ENCODE results near the gene DERL3.

Gene DERL3

GRCh38 chr22:23831261-23831660 lies 7.5 kb downstream of the DERL3 start:
- DNase-seq (ENCODE audit: low spot score), result no peak

GRCh38 chr22:23829845-23830372 lies 8.9 kb downstream of the DERL3 start:
- DNase-seq (ENCODE audit: low spot score), result no peak

GRCh38 chr22:23828800-23829680 lies 9.8 kb downstream of the DERL3 start:
- no peak for DNase-seq (ENCODE audit: low spot score)

GRCh38 chr22:23827351-23827995 lies 11.3 kb downstream of the DERL3 start:
- DNase-seq (ENCODE audit: low spot score), result no peak

- no peak for DNase-seq (ENCODE audit: low spot score)
Observed at GRCh38 chr22:23826510-23827350, 12.1 kb downstream of the DERL3 start.

GRCh38 chr22:23825246-23825905 lies 13.4 kb downstream of the DERL3 start:
- no peak for DNase-seq (ENCODE audit: low spot score)

GRCh38 chr22:23824476-23825245 lies 14.1 kb downstream of the DERL3 start:
- no peak for DNase-seq (ENCODE audit: low spot score)

- no peak for DNase-seq (ENCODE audit: low spot score)
Observed at GRCh38 chr22:23823331-23823791, 15.4 kb downstream of the DERL3 start.

GRCh38 chr22:23822101-23822671 lies 16.6 kb downstream of the DERL3 start:
- DNase-seq (ENCODE audit: low spot score), result no peak

GRCh38 chr22:23820748-23821211 lies 18.0 kb downstream of the DERL3 start:
- no peak for DNase-seq (ENCODE audit: low spot score)

- no peak for DNase-seq (ENCODE audit: low spot score)
Observed at GRCh38 chr22:23818541-23818940, 20.3 kb downstream of the DERL3 start.

GRCh38 chr22:23817146-23817545 lies 21.7 kb downstream of the DERL3 start:
- no peak for DNase-seq (ENCODE audit: low spot score)

GRCh38 chr22:23816156-23816976 lies 22.4 kb downstream of the DERL3 start:
- DNase-seq (ENCODE audit: low spot score), result no peak

- no peak for DNase-seq (ENCODE audit: low spot score)
Observed at GRCh38 chr22:23815541-23816155, 23.2 kb downstream of the DERL3 start.

- DNase-seq (ENCODE audit: low spot score), result no peak
Observed at GRCh38 chr22:23812378-23812777, 26.4 kb downstream of the DERL3 start.

GRCh38 chr22:23806837-23807236 lies 32.0 kb downstream of the DERL3 start:
- DNase-seq (ENCODE audit: low spot score), result no peak

GRCh38 chr22:23804781-23805291 lies 34.0 kb downstream of the DERL3 start:
- DNase-seq (ENCODE audit: low spot score), result no peak

GRCh38 chr22:23803001-23803819 lies 35.6 kb downstream of the DERL3 start:
- DNase-seq (ENCODE audit: low spot score), result no peak

All from CD4-positive, alpha-beta T cell treated with Interleukin-15 for 4 hours (primary cell).